ENCODE results near the gene DCAF10.

DNA sequence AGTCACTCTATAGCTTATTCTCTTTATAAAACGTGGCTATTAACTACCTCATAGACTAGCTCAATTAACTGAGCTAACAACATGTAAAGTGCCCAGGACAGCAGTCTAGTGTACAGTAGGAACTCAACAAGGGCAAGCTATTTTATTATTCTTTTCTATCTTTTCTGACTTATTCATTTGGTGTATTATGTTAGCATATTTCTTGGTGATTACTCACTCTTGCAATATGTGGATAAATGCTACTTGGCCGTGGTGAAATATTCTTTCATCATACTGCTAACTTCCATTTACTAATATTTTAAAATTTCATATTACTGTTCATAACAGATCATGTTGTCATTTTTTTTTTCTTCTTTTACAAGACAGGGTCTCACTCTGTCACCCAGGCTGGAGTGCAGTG is 98.4 kb downstream of the DCAF10 start:
- TF ChIP-seq POLR2AphosphoS5 (IDR thresholded peaks at IDR 0.05; ENCODE audit: borderline replicate concordance, low read depth, low read length) (no peak), EZH2 (IDR thresholded peaks at IDR 0.05) (no peak), FOXP2 (optimal IDR thresholded peaks at IDR 0.05; ENCODE audit: control extremely low read depth, extremely low read length, insufficient read depth) (no peak)

Data from SK-N-MC (cell line).